ENCODE data around the gene ELK1. TPM values are rescaled to one million over a fixed set of nuclear protein-coding genes. Genes with fewer than 3 reads are reported as not detected.
"Not testable (repeated sequence)": the region's sequence is repeated elsewhere in the genome, so short reads cannot be mapped to it uniquely, and the experiment has no call there.

ELK1 gene
- total RNA-seq, 5 donors from 2014 or later (not counting 1 experiment from before 2014, with no cell fraction given): 28.5 to 40.0 (median 36.0) TPM

DNA sequence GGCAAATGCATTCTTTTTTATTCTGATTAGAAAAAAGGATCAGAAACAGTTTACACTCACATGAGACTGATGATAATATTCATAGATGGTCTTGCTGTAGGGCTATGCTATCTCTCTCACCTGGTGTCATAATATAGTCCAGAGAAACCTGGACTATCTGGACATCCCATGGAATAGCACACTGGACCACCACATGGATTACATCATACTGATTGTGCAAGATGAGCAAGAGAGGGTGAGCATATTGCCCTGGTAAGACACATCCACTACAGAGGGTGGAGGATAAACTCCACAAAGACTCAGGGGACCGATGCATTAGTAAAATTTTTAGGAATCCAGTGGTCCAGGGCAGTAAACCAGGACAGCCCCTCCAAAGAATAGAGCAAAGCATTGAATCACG lies 38.9 kb downstream of the ELK1 start:
- H3K27me3 ChIP-seq (replicated peaks in 1 of 2; ENCODE audit: control insufficient read depth in 2 of 2, extremely low read depth in 1 of 2, insufficient read depth in 2 of 2, low read length in 1 of 2): no peaks in the 10 kb centered on the region
- no peaks in the 10 kb centered on the region for H3K9me3 ChIP-seq
- Mint-ChIP-seq H3K36me3 (no peaks in the 10 kb centered on the region), H3K9me3 (no peaks in the 10 kb centered on the region), H3K27ac (no peak overlapping the region), H3K27me3 (peaks cover 0 to 17% of the 10 kb centered on the region in 2 donors), H3K4me1 (peaks cover 2 to 8% (median 3%) of the 10 kb centered on the region in 3 donors), H3K4me3 (no peak overlapping the region)
- no CpG with 5 or more reads among the region's 2 CpGs for WGBS (ENCODE audit: insufficient coverage)
- ChIA-PET POLR2A (no interaction called here), CTCF (no interaction called here)
- ATAC-seq (replicated peaks in 1 of 4) (no peak), DNase-seq (no peak)
- H3K4me1 ChIP-seq (ENCODE audit: control insufficient read depth in 1 of 2, extremely low read depth in 1 of 2, insufficient read depth in 2 of 2, low read length in 2 of 2): peaks cover 0 to 2% of the 10 kb centered on the region in 2 experiments
- no peaks in the 10 kb centered on the region for H3K36me3 ChIP-seq (ENCODE audit: control insufficient read depth in 2 of 2, extremely low read depth in 1 of 2, insufficient read depth in 1 of 2, low read length in 1 of 2)
- no peak overlapping the region for H3K4me3 ChIP-seq (ENCODE audit: control insufficient read depth in 1 of 2, extremely low read depth in 1 of 2, low read length in 1 of 2)
- no peak overlapping the region for H3K27ac ChIP-seq (ENCODE audit: low read length)

GRCh38 chrX:47610511-47610910 lies 39.9 kb downstream of the ELK1 start:
- 80% methylated on average over 2 of the region's 4 CpGs for WGBS (ENCODE audit: insufficient coverage)
- DNase-seq (no peak), ATAC-seq (replicated peaks in 1 of 4) (no peak)
- H3K27ac Mint-ChIP-seq: no peak overlapping the region
- Histone ChIP-seq H3K27ac (ENCODE audit: low read length) (no peak overlapping the region), H3K36me3 (ENCODE audit: control insufficient read depth in 2 of 2, extremely low read depth in 1 of 2, insufficient read depth in 1 of 2, low read length in 1 of 2) (no peaks in the 10 kb centered on the region), H3K27me3 (replicated peaks in 1 of 2; ENCODE audit: control insufficient read depth in 2 of 2, extremely low read depth in 1 of 2, insufficient read depth in 2 of 2, low read length in 1 of 2) (no peaks in the 10 kb centered on the region), H3K9me3 (no peaks in the 10 kb centered on the region), H3K4me1 (ENCODE audit: control insufficient read depth in 1 of 2, extremely low read depth in 1 of 2, insufficient read depth in 2 of 2, low read length in 2 of 2) (peaks cover 0 to 2% of the 10 kb centered on the region in 2 experiments), H3K4me3 (ENCODE audit: control insufficient read depth in 1 of 2, extremely low read depth in 1 of 2, low read length in 1 of 2) (no peak overlapping the region)
- H3K4me1 Mint-ChIP-seq: peaks cover 2 to 8% (median 3%) of the 10 kb centered on the region in 3 donors
- no peaks in the 10 kb centered on the region for H3K36me3 Mint-ChIP-seq
- peaks cover 0 to 17% of the 10 kb centered on the region in 2 donors for H3K27me3 Mint-ChIP-seq
- no peak overlapping the region for H3K4me3 Mint-ChIP-seq
- no peaks in the 10 kb centered on the region for H3K9me3 Mint-ChIP-seq
- ChIA-PET CTCF (no interaction called here), POLR2A (interaction anchor here (0.5 to 0.7 kb wide), 2 partner anchors 13 to 37 kb away, joined by 3 to 17 read pairs; no protein-coding TSS in a partner anchor)

DNA sequence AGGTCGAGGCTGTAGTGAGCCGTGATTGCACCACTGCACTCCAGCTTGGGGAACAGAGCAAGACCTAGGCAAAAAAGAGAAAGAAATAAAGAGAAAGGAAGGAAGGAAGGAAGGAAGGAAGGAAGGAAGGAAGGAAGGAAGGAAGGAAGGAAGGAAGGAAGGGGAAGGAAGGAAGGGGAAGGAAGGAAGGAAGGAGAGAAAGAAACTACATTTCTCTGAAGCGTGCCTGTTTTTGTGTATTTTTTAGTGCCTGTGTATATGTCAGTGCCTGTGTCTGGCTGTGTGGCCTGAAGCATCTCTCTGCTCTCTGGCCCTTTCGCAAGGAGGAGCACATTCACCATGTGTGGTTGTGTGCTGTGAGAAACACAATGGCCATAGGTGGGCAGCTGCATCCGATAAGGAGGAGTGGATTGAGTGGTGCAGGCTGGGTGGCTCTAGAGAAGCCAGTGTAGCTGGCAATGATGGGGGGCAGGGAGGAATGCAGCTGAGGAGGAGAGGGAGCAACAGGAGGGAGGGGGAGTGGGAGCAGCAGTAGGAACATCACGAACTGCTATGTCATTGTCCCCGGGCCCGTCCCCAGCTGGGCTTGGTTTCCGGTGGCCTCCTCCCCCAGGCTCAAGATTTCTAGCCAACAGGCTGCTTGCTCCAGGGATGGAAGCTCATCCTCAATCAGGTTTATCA lies 42.1 kb downstream of the ELK1 start:
- no peaks in the 10 kb centered on the region for H3K9me3 ChIP-seq
- Mint-ChIP-seq H3K27me3 (peaks cover 0 to 17% of the 10 kb centered on the region in 2 donors), H3K9me3 (no peaks in the 10 kb centered on the region), H3K4me1 (peaks cover 2 to 8% (median 3%) of the 10 kb centered on the region in 3 donors), H3K27ac (no peak overlapping the region), H3K4me3 (no peak overlapping the region), H3K36me3 (no peaks in the 10 kb centered on the region)
- no peaks in the 10 kb centered on the region for H3K27me3 ChIP-seq (replicated peaks in 1 of 2; ENCODE audit: control insufficient read depth in 2 of 2, extremely low read depth in 1 of 2, insufficient read depth in 2 of 2, low read length in 1 of 2)
- POLR2A ChIA-PET: no interaction called here
- no peak overlapping the region for H3K27ac ChIP-seq (ENCODE audit: low read length)
- no peak overlapping the region for H3K4me3 ChIP-seq (ENCODE audit: control insufficient read depth in 1 of 2, extremely low read depth in 1 of 2, low read length in 1 of 2)
- ATAC-seq (replicated peaks in 1 of 4) (no peak), DNase-seq (no peak)
- CTCF ChIA-PET: interaction anchor here in 1 of 2 donors (1.0 kb wide), 1 partner anchor 20 kb away, joined by 3 read pairs; no protein-coding TSS in a partner anchor
- WGBS (ENCODE audit: insufficient coverage): 64% methylated on average over 5 of the region's 9 CpGs
- no peaks in the 10 kb centered on the region for H3K36me3 ChIP-seq (ENCODE audit: control insufficient read depth in 2 of 2, extremely low read depth in 1 of 2, insufficient read depth in 1 of 2, low read length in 1 of 2)
- peaks cover 0 to 2% of the 10 kb centered on the region in 2 experiments for H3K4me1 ChIP-seq (ENCODE audit: control insufficient read depth in 1 of 2, extremely low read depth in 1 of 2, insufficient read depth in 2 of 2, low read length in 2 of 2)

GRCh38 chrX:47607091-47607490 lies 43.3 kb downstream of the ELK1 start:
- Histone ChIP-seq H3K4me3 (ENCODE audit: control insufficient read depth in 1 of 2, extremely low read depth in 1 of 2, low read length in 1 of 2) (no peak overlapping the region), H3K36me3 (ENCODE audit: control insufficient read depth in 2 of 2, extremely low read depth in 1 of 2, insufficient read depth in 1 of 2, low read length in 1 of 2) (no peaks in the 10 kb centered on the region), H3K27ac (ENCODE audit: low read length) (no peak overlapping the region), H3K27me3 (replicated peaks in 1 of 2; ENCODE audit: control insufficient read depth in 2 of 2, extremely low read depth in 1 of 2, insufficient read depth in 2 of 2, low read length in 1 of 2) (no peaks in the 10 kb centered on the region), H3K9me3 (no peaks in the 10 kb centered on the region), H3K4me1 (ENCODE audit: control insufficient read depth in 1 of 2, extremely low read depth in 1 of 2, insufficient read depth in 2 of 2, low read length in 2 of 2) (peaks cover 0 to 2% of the 10 kb centered on the region in 2 experiments)
- no peaks in the 10 kb centered on the region for H3K36me3 Mint-ChIP-seq
- H3K9me3 Mint-ChIP-seq: no peaks in the 10 kb centered on the region
- peaks cover 0 to 12% of the 10 kb centered on the region in 2 donors for H3K27me3 Mint-ChIP-seq
- H3K4me3 Mint-ChIP-seq: no peak overlapping the region
- H3K4me1 Mint-ChIP-seq: peaks cover 2 to 8% (median 3%) of the 10 kb centered on the region in 3 donors
- CTCF ChIA-PET: no interaction called here
- no peak overlapping the region for H3K27ac Mint-ChIP-seq
- ATAC-seq (replicated peaks in 1 of 4) (no peak), DNase-seq (no peak)
- POLR2A ChIA-PET: no interaction called here

DNA sequence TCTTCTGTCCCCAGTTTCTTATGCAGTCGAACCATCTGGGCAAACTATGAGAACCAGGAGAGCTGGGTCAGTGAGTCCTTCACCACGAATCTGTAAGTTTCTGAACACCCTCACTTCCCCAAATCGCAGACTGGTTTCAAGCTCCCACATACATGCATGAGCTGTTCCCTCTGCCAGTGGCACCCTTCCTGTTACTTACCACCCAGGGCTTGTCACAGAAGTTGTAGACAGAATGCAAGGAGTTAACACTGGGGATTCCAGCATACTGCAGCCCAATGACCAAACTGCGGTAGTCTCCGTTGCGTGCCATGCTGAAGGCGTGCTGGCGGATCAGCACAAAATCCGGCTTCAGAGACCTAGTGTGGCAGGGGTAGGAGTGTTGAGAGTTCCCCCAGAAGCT lies 45.3 kb downstream of the ELK1 start:
- Mint-ChIP-seq H3K27me3 (peaks cover 0 to 3% of the 10 kb centered on the region in 2 donors), H3K9me3 (peaks cover 0 to 5% (median 0%) of the 10 kb centered on the region in 3 donors), H3K4me1 (peaks cover 2 to 8% (median 3%) of the 10 kb centered on the region in 3 donors), H3K27ac (no peak overlapping the region), H3K36me3 (no peaks in the 10 kb centered on the region), H3K4me3 (no peak overlapping the region)
- ATAC-seq (replicated peaks in 1 of 4) (no peak), DNase-seq (no peak)
- POLR2A ChIA-PET: no interaction called here
- WGBS (ENCODE audit: insufficient coverage): no CpG with 5 or more reads among the region's 9 CpGs
- peaks cover 2% of the 10 kb centered on the region for H3K9me3 ChIP-seq
- H3K4me1 ChIP-seq (ENCODE audit: control insufficient read depth in 1 of 2, extremely low read depth in 1 of 2, insufficient read depth in 2 of 2, low read length in 2 of 2): peaks cover 0 to 2% of the 10 kb centered on the region in 2 experiments
- H3K4me3 ChIP-seq (ENCODE audit: control insufficient read depth in 1 of 2, extremely low read depth in 1 of 2, low read length in 1 of 2): no peak overlapping the region
- H3K27me3 ChIP-seq (replicated peaks in 1 of 2; ENCODE audit: control insufficient read depth in 2 of 2, extremely low read depth in 1 of 2, insufficient read depth in 2 of 2, low read length in 1 of 2): no peaks in the 10 kb centered on the region
- CTCF ChIA-PET: no interaction called here
- H3K27ac ChIP-seq (ENCODE audit: low read length): no peak overlapping the region
- no peaks in the 10 kb centered on the region for H3K36me3 ChIP-seq (ENCODE audit: control insufficient read depth in 2 of 2, extremely low read depth in 1 of 2, insufficient read depth in 1 of 2, low read length in 1 of 2)

- H3K4me3 Mint-ChIP-seq; H3K4me3 ChIP-seq (ENCODE audit: control insufficient read depth in 1 of 2, extremely low read depth in 1 of 2, low read length in 1 of 2); CTCF ChIA-PET; H3K4me1 ChIP-seq (ENCODE audit: control insufficient read depth in 1 of 2, extremely low read depth in 1 of 2, insufficient read depth in 2 of 2, low read length in 2 of 2); H3K27me3 ChIP-seq (replicated peaks in 1 of 2; ENCODE audit: control insufficient read depth in 2 of 2, extremely low read depth in 1 of 2, insufficient read depth in 2 of 2, low read length in 1 of 2); H3K9me3 ChIP-seq; H3K27ac ChIP-seq (ENCODE audit: low read length); ATAC-seq (replicated peaks in 1 of 4); H3K27me3 Mint-ChIP-seq; H3K36me3 ChIP-seq (ENCODE audit: control insufficient read depth in 2 of 2, extremely low read depth in 1 of 2, insufficient read depth in 1 of 2, low read length in 1 of 2); H3K4me1 Mint-ChIP-seq; DNase-seq; H3K36me3 Mint-ChIP-seq; POLR2A ChIA-PET; H3K27ac Mint-ChIP-seq: not testable (repeated sequence)
- WGBS (ENCODE audit: insufficient coverage): no CpG with 5 or more reads among the region's 4 CpGs
- H3K9me3 Mint-ChIP-seq: peaks cover 0 to 11% (median 0%) of the 10 kb centered on the region in 3 donors
Observed at GRCh38 chrX:47603125-47603524, 47.2 kb downstream of the ELK1 start.
